NCI-H510A treated with DMSO at 0.1 percent for 48 hours (cell line): Measurements from ENCODE around the gene CIAO2A.
"Not testable (repeated sequence)": the region's sequence is repeated elsewhere in the genome, so short reads cannot be mapped to it uniquely, and the experiment has no call there.

Source experiments
- DNase-seq: peaks from one replicate; lab custom pipeline; 2025; lab: John Stamatoyannopoulos, UW

Gene CIAO2A

GRCh38 chr15:64111679-64112050, 18.0 kb upstream of the CIAO2A start:
- no peak for DNase-seq

- DNase-seq = no peak
These were observed 17.5 kb upstream of the CIAO2A start for GRCh38 chr15:64110950-64111678.

GRCh38 chr15:64110108-64110701, 16.6 kb upstream of the CIAO2A start:
- DNase-seq = not testable (repeated sequence)

GRCh38 chr15:64107337-64107736, 13.7 kb upstream of the CIAO2A start:
- no peak for DNase-seq

- DNase-seq = no peak
These were observed 11.6 kb upstream of the CIAO2A start for GRCh38 chr15:64105113-64105704.

GRCh38 chr15:64102497-64102896, 8.9 kb upstream of the CIAO2A start:
- no peak for DNase-seq

GRCh38 chr15:64100958-64101357, 7.3 kb upstream of the CIAO2A start:
- no peak for DNase-seq

GRCh38 chr15:64099379-64099778, 5.7 kb upstream of the CIAO2A start:
- no peak for DNase-seq

- no peak for DNase-seq
These were observed 3.2 kb upstream of the CIAO2A start for GRCh38 chr15:64096668-64097384.

GRCh38 chr15:64095795-64096667, 2.4 kb upstream of the CIAO2A start, which contains the start of gene SNX1:
Gene SNX1, plus strand, starts transcription at chr15:64095982. Its CDS starts 32 bp downstream, at chr15:64096014.
- DNase-seq = peak; percentile 64

- no peak for DNase-seq
These were observed 1.8 kb upstream of the CIAO2A start for GRCh38 chr15:64095431-64095794.

GRCh38 chr15:64092864-64093626, 593 bp downstream of the CIAO2A start:
- no peak for DNase-seq

- DNase-seq = no peak
These were observed 1.4 kb downstream of the CIAO2A start for GRCh38 chr15:64092075-64092820.

GRCh38 chr15:64090527-64090926, 3.1 kb downstream of the CIAO2A start:
- no peak for DNase-seq

GRCh38 chr15:64089543-64090280, 3.9 kb downstream of the CIAO2A start:
- no peak for DNase-seq

- DNase-seq = no peak
These were observed 10.9 kb downstream of the CIAO2A start for GRCh38 chr15:64082757-64083156.

GRCh38 chr15:64073496-64073895, 20.1 kb downstream of the CIAO2A start:
- DNase-seq = not testable (repeated sequence)

- no peak for DNase-seq
These were observed 20.8 kb downstream of the CIAO2A start for GRCh38 chr15:64072812-64073211.

- no peak for DNase-seq
These were observed 21.5 kb downstream of the CIAO2A start for GRCh38 chr15:64071931-64072765.
